ENCODE data around the gene GPATCH2L.

The GPATCH2L gene

GRCh38 chr14:76245097-76245496 lies 93.4 kb downstream of the GPATCH2L start:
- Histone ChIP-seq H3K9me3 (replicated peaks; ENCODE audit: insufficient read depth, low read length) (no peaks in the 10 kb centered on the region), H2AFZ (ENCODE audit: low read length) (no peak overlapping the region), H3K79me2 (ENCODE audit: low read length) (no peaks in the 10 kb centered on the region), H3F3A (ENCODE audit: insufficient read depth, low read length) (no peaks in the 10 kb centered on the region), H3K4me2 (ENCODE audit: low read depth, low read length) (no peak overlapping the region), H3K27ac (ENCODE audit: low read length) (no peak overlapping the region), H3K36me3 (replicated peaks; ENCODE audit: insufficient read depth, low read length) (no peaks in the 10 kb centered on the region), H3K4me1 (ENCODE audit: low read length) (no peaks in the 10 kb centered on the region), H3K27me3 (replicated peaks; ENCODE audit: insufficient read depth, low read length) (no peaks in the 10 kb centered on the region), H3K9me2 (replicated peaks; ENCODE audit: insufficient read depth, low read length) (no peaks in the 10 kb centered on the region), H3K9ac (ENCODE audit: low read length) (no peak overlapping the region), H3K4me3 (ENCODE audit: low read length) (no peak overlapping the region), H4K20me1 (ENCODE audit: insufficient read depth, low read length) (no peaks in the 10 kb centered on the region)
- TF ChIP-seq EZH2phosphoT487 (IDR thresholded peaks at IDR 0.05; ENCODE audit: low read length) (no peak), CTCF (IDR thresholded peaks at IDR 0.05; ENCODE audit: low read length) (no peak)
- DNase-seq: no peak

- Histone ChIP-seq H3K27ac (ENCODE audit: low read length) (no peak overlapping the region), H4K20me1 (ENCODE audit: insufficient read depth, low read length) (no peaks in the 10 kb centered on the region), H3K4me3 (ENCODE audit: low read length) (no peak overlapping the region), H3K9me3 (replicated peaks; ENCODE audit: insufficient read depth, low read length) (no peaks in the 10 kb centered on the region), H3K36me3 (replicated peaks; ENCODE audit: insufficient read depth, low read length) (no peaks in the 10 kb centered on the region), H3F3A (ENCODE audit: insufficient read depth, low read length) (no peaks in the 10 kb centered on the region), H3K27me3 (replicated peaks; ENCODE audit: insufficient read depth, low read length) (no peaks in the 10 kb centered on the region), H3K79me2 (ENCODE audit: low read length) (no peaks in the 10 kb centered on the region), H2AFZ (ENCODE audit: low read length) (no peak overlapping the region), H3K4me2 (ENCODE audit: low read depth, low read length) (no peak overlapping the region), H3K9me2 (replicated peaks; ENCODE audit: insufficient read depth, low read length) (no peaks in the 10 kb centered on the region), H3K9ac (ENCODE audit: low read length) (no peak overlapping the region), H3K4me1 (ENCODE audit: low read length) (no peaks in the 10 kb centered on the region)
- DNase-seq: no peak
- TF ChIP-seq EZH2phosphoT487 (IDR thresholded peaks at IDR 0.05; ENCODE audit: low read length): no peak
- TF ChIP-seq CTCF (IDR thresholded peaks at IDR 0.05; ENCODE audit: low read length): no peak
- no peak for TF ChIP-seq EZH2 (optimal IDR thresholded peaks at IDR 0.05; ENCODE audit: low read depth, low read length)
These were observed 98.6 kb downstream of the GPATCH2L start for GRCh38 chr14:76250302-76250701.

- TF ChIP-seq CTCF (IDR thresholded peaks at IDR 0.05; ENCODE audit: low read length) (no peak), EZH2phosphoT487 (IDR thresholded peaks at IDR 0.05; ENCODE audit: low read length) (no peak), EZH2 (optimal IDR thresholded peaks at IDR 0.05; ENCODE audit: low read depth, low read length) (no peak)
- H3K79me2 ChIP-seq (ENCODE audit: low read length): no peaks in the 10 kb centered on the region
- H3K9ac ChIP-seq (ENCODE audit: low read length): no peak overlapping the region
- no peaks in the 10 kb centered on the region for H3K9me2 ChIP-seq (replicated peaks; ENCODE audit: insufficient read depth, low read length)
- H3K9me3 ChIP-seq (replicated peaks; ENCODE audit: insufficient read depth, low read length): no peaks in the 10 kb centered on the region
- no peaks in the 10 kb centered on the region for H3K4me1 ChIP-seq (ENCODE audit: low read length)
- H3K27ac ChIP-seq (ENCODE audit: low read length): no peak overlapping the region
- H3K4me2 ChIP-seq (ENCODE audit: low read depth, low read length): no peak overlapping the region
- no peaks in the 10 kb centered on the region for H4K20me1 ChIP-seq (ENCODE audit: insufficient read depth, low read length)
- H3K27me3 ChIP-seq (replicated peaks; ENCODE audit: insufficient read depth, low read length): no peaks in the 10 kb centered on the region
- H3K4me3 ChIP-seq (ENCODE audit: low read length): no peak overlapping the region
- H3F3A ChIP-seq (ENCODE audit: insufficient read depth, low read length): no peaks in the 10 kb centered on the region
- H3K36me3 ChIP-seq (replicated peaks; ENCODE audit: insufficient read depth, low read length): no peaks in the 10 kb centered on the region
- no peak for DNase-seq
- H2AFZ ChIP-seq (ENCODE audit: low read length): no peak overlapping the region
These were observed 100.7 kb downstream of the GPATCH2L start for GRCh38 chr14:76252471-76252870.
